Adrenal gland (tissue), 12 donors: ENCODE data around the gene TOPAZ1. TPM values are rescaled to one million over a fixed set of nuclear protein-coding genes. Genes with fewer than 3 reads are reported as not detected.

Source experiments
- DNase-seq, 7 donors: peaks; one replicate each; pipeline ENCODE4 v3.0.0-alpha.2; 2019 to 2020
- H3K27ac ChIP-seq, 5 donors: fragments of 200-600 bp; sonication (generic) in 4 of 5; 1 replicate in 3 of 5; 2 replicates in 2 of 5; pipeline versions ENCODE4 v1.5.1 to v1.8.0; 2016 to 2020; ENCODE audit warnings: mild to moderate bottlenecking in 1 of 5
- H3K27me3 ChIP-seq: fragments of 200-600 bp; 2 replicates; pipeline ENCODE4 v1.8.0; 2021
- H3K36me3 ChIP-seq, 2 donors: fragments of 200-600 bp; replicated peaks in 1 of 2; 1 replicate in 1 of 2; 2 replicates in 1 of 2; pipeline versions ENCODE4 v1.5.1 to v1.8.0; 2018 to 2022
- H3K4me1 ChIP-seq, 2 donors: fragments of 200-600 bp; replicated peaks in 1 of 2; 1 replicate in 1 of 2; 2 replicates in 1 of 2; pipeline versions ENCODE4 v1.5.1 to v1.8.0; 2018 to 2021
- H3K4me3 ChIP-seq, 4 donors: fragments of 200-600 bp; sonication (generic) in 3 of 4; one replicate each; pipeline ENCODE4 v1.5.1; 2016 to 2018
- H3K9me3 ChIP-seq, 3 donors: fragments of 200-600 bp; sonication (generic) in 1 of 3; replicated peaks in 1 of 3; 1 replicate in 2 of 3; 2 replicates in 1 of 3; pipeline versions ENCODE4 v1.5.1 to v1.8.0; 2016 to 2021
- CTCF ChIP-seq, 6 experiments: fragments of 450-650 bp in 4 of 6; fragments of 200-600 bp in 2 of 6; sonication (generic) in 1 of 6; IDR thresholded peaks; 1 replicate in 5 of 6; 2 replicates in 1 of 6; pipeline versions ENCODE4 v1.5.1 to v1.8.0; 2016 to 2021; ENCODE audit warnings: antibody characterized with exemption in 6 of 6, mild to moderate bottlenecking in 2 of 6, moderate library complexity in 1 of 6
- POLR2A ChIP-seq, 2 donors: fragments of 450-650 bp; IDR thresholded peaks; one replicate each; pipeline ENCODE4 v1.6.1; 2017; ENCODE audit warnings: antibody characterized with exemption in 2 of 2, mild to moderate bottlenecking in 2 of 2, moderate library complexity in 1 of 2
- WGBS, 4 donors: extraction: QIAGEN DNeasy Blood & Tissue Kit in 2 of 4; methylation state at CpG; one replicate each; pipeline versions ENCODE4 v1.1.5 to v1.1.7; 2013 to 2017; 5-methylcytosine and 5-hydroxymethylcytosine counted together
- intact Hi-C, 2 donors: fragments of 100-400 bp; cut with DNase I; formaldehyde crosslinking; loops; one replicate each; pipeline versions ENCODE4 v1.14.1 to v1.15.0; 2022 to 2023
- polyA plus RNA-seq, 3 donors: library from polyadenylated mRNA; stranded (reverse); fragments of 200-250 nt in 2 of 3; fragments of 350-450 nt in 1 of 3; fragmentation: Illumina TruSeq in 1 of 3; extraction: RNeasy Lipid Tissue Mini Kit (QIAGEN cat#74804) in 1 of 3; gene quantifications; one replicate each; pipeline ENCODE4 v1.2.3, GENCODE V29; 2013 to 2014
- total RNA-seq, 9 donors: library from RNA; depleted of rRNA in 4 of 9; stranded (reverse); fragments of >200 nt in 4 of 9; fragments of 120-200 nt in 1 of 9; fragmentation: NEBNext Ultra II Directional in 1 of 9; extraction: Animal tissue kit (Norgen Biotek cat#: 25700) in 1 of 9; gene quantifications; one replicate each; pipeline versions ENCODE4 v1.1.0 to v1.2.4, GENCODE V29; 2013 to 2023
- donor health status: healthy with polysubstance abuse.
- donor health status: Bipolar disorder and iron deficiency.
- donor health status: DM: yes; HTN: yes; CAD: no.
- donor health status: DM: no; HTN: no; CAD: no.
- donor health status: DM: no; HTN: no; CAD: no.
- donor health status: DM: yes; HTN: yes; CAD: no.

The TOPAZ1 gene
- total and polyA plus RNA-seq, 12 donors, result not detected

DNA sequence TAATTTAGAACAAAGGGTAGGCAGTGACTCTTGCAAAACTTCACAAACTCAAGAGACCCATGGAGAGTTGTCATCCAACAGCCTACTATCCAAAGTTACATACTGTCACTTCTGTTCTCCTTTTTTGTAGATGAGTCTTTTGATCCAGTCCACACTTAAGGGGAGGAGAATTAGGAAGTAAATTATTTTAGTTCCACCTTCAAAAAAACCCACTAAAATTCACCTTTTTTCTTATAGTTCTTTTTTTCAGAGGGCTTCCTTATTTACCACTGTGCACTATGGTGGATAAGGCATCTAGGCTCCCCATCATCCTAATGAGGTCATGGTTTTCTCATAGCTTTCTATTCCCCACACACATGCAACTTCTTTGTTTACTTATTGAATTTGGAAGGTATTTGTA, 88.3 kb downstream of the TOPAZ1 start:
- DNase-seq, result no peak
- Histone ChIP-seq H3K9me3 (no peaks in the 10 kb centered on the region), H3K36me3 (no peaks in the 10 kb centered on the region), H3K27ac (no peak overlapping the region), H3K4me3 (no peak overlapping the region), H3K27me3 (no peaks in the 10 kb centered on the region), H3K4me1 (no peaks in the 10 kb centered on the region)
- TF ChIP-seq CTCF (IDR thresholded peaks at IDR 0.05) (no peak), POLR2A (IDR thresholded peaks at IDR 0.05) (no peak)
- intact Hi-C loops, result loop anchor here in 1 of 2 donors (10.0 kb wide), 2 partner anchors 145 to 185 kb away; partner anchors contain the start of gene ZNF445

DNA sequence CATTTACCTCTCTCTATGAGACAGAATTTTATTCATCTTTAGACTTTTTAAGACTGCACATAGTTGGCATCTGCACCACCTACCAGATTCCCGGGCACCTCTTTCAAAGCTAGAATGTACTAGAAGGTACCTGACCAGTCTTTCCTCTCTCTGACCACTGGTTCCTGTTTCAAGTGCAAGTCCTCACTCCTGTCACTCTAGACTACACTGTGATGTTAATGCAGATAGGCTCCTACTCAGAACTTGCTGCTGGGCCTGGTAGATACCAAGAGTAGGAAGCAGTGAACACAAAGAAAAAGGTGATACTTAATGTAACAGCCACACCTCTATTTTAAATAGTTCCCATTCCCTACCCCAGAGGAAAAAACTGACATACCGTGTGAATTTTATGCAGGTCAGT, 88.8 kb downstream of the TOPAZ1 start:
- Histone ChIP-seq H3K4me1 (no peaks in the 10 kb centered on the region), H3K9me3 (no peaks in the 10 kb centered on the region), H3K27me3 (no peaks in the 10 kb centered on the region), H3K27ac (no peak overlapping the region), H3K4me3 (no peak overlapping the region), H3K36me3 (no peaks in the 10 kb centered on the region)
- no peak for DNase-seq
- TF ChIP-seq CTCF (IDR thresholded peaks at IDR 0.05) (no peak), POLR2A (IDR thresholded peaks at IDR 0.05) (no peak)
- 75 to 89% (median 83%) methylated on average over 2 of the region's 2 CpGs for WGBS, 4 donors
- intact Hi-C loops, result no loop called here

DNA sequence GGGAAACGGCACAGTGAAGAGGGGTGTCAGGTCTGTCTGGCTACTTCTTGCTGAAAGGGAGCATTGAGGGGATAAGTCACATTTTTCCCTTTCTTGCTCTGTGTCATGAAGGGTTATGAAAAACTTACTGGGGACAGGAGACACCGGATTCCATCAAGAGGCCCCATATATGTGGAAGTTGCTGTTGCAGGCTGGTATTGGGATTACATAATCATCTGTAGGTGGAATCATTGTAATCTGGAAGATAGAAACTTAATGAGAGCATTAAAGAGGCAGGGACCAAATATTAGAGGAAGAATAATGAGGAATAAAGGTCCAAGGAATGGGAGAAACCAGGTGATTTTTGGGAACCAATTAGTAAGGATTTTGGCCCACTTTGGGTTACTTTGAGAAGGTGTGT, 92.6 kb downstream of the TOPAZ1 start:
- peaks cover 0 to 2% of the 10 kb centered on the region in 2 donors for H3K4me1 ChIP-seq
- no peaks in the 10 kb centered on the region for H3K27me3 ChIP-seq
- no peak for DNase-seq
- H3K4me3 ChIP-seq, result no peak overlapping the region
- TF ChIP-seq POLR2A (IDR thresholded peaks at IDR 0.05) (no peak), CTCF (IDR thresholded peaks at IDR 0.05) (no peak)
- H3K9me3 ChIP-seq, result no peaks in the 10 kb centered on the region
- intact Hi-C loops, result no loop called here
- WGBS, 4 donors, result 72 to 84% (median 74%) methylated on average over 2 of the region's 2 CpGs
- no peaks in the 10 kb centered on the region for H3K36me3 ChIP-seq
- no peak overlapping the region for H3K27ac ChIP-seq

- intact Hi-C loops, result no loop called here
- Histone ChIP-seq H3K9me3 (no peaks in the 10 kb centered on the region), H3K36me3 (no peaks in the 10 kb centered on the region), H3K4me1 (peaks cover 8 to 20% of the 10 kb centered on the region in 2 donors), H3K4me3 (peak overlapping the region in 2 of 4 donors; percentile 47 to 71), H3K27ac (peak overlapping the region in 4 of 5 donors; percentile 90 to 98 (median 98)), H3K27me3 (no peaks in the 10 kb centered on the region)
- 55 to 72% (median 63%) methylated on average over 5 of the region's 5 CpGs for WGBS, 4 donors
- TF ChIP-seq CTCF (IDR thresholded peaks at IDR 0.05), result no peak
- DNase-seq, result no peak
Measured at GRCh38 chr3:44337248-44337785, 95.6 kb downstream of the TOPAZ1 start.
